ENCODE measurements around the gene ARPC1B.

ARPC1B gene

DNA sequence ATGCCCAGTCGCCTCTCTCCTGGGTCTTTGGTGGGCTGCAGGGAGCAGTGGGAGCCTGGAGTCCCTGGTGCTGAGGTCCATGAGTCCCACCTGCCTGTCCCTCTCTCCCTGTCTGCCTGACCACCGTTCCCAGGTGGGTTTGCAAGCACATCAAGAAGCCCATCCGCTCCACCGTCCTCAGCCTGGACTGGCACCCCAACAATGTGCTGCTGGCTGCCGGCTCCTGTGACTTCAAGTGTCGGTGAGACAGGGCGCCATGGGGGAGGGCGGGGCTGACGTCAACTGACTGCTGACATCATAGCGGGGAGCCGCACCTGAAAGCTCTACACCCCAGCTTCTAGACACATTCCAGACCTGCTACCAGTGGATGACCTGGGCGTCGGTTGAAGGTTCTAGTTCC, 15.2 kb downstream of the ARPC1B start:
- ATAC-seq (no peak), DNase-seq (no peak)

- ATAC-seq = no peak
Observed at GRCh38 chr7:99390941-99391602, 16.5 kb downstream of the ARPC1B start.

DNA sequence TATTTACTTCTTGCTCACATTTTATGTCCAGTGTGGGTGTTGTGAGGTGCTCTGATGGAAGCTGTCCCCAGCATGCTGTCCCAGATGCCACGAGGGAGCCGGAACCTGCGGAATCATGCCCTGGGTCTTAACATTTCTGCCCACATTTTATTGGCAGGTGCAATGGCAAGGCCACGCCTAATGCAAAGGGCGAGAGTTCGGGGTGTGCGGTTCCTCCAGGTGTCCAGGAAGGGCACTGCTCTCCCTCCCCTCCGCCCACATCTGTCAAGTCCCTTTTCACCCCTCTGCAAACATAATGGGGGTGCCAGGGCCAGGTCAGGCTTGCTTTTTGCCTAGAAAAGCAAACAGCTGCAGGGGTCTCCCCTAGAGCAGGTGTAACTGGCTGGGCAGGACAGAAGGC, 17.5 kb downstream of the ARPC1B start:
- ATAC-seq (no peak), DNase-seq (no peak)

More at GRCh38 chr7:99390941-99391602, 16.5 kb downstream of the ARPC1B start:
- DNase-seq = no peak

- ATAC-seq (peak; percentile 79), DNase-seq (peak; percentile 79)
Observed at GRCh38 chr7:99392659-99393354, 18.3 kb downstream of the ARPC1B start.

- ATAC-seq = no peak
- DNase-seq = no peak
Observed at GRCh38 chr7:99393355-99394187, 19.0 kb downstream of the ARPC1B start.

DNA sequence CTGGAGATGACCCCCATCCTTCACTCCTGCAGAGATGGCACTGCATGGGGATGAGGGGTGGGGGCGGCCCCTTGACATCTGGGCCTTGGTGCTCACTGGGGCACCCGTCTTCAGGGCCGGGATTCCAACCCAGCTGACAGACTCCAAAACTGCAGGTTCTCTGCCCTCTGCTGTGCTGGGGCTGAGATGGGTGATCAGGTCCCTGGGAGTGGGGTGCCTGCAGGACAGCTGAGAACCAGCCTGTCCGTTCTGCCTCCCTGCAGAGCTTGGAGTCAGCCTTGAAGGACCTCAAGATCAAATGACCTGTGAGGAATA, 19.6 kb downstream of the ARPC1B start:
- no peak for ATAC-seq

DNA sequence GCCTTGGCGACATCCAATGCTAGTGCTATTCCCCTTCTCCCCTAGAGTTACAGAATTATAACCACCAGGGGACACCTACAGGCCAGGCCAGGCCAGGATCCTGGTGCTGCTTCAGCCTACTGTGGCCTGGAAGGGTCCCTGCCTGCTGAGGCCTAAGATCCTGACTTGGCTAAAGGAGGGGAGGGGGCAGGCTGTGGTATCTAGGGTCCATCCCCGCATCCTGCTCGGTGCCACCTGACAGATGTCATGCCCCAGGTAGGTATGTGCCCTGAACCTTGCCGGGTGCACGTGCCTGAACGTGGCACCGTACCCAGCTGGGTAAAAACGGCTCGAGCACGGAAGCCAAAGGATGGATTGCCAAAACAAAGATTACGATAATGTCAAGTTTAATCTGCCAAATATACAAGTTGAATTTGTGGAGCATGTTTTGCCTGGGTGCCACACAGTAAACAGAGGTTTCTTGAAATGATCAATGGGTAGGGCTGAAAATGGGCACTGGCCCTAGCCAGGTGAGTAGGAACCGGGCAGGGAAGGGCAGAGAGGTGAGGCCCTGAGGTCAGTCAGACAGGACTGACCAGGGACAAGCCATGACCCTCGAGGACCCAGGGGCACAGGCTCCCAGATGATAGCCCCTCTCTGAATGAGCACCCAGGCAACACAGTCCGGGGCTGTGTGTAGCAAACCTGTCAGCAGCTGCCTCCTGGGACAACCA, 21.2 kb downstream of the ARPC1B start:
- ATAC-seq (no peak), DNase-seq (no peak)

More for the DNA sequence above, 19.6 kb downstream of the ARPC1B start:
- no peak for DNase-seq

- no peak for DNase-seq
- ATAC-seq = no peak
Observed at GRCh38 chr7:99396418-99397296, 22.1 kb downstream of the ARPC1B start.

- no peak for ATAC-seq
Observed at GRCh38 chr7:99397297-99397983, 22.9 kb downstream of the ARPC1B start.

DNA sequence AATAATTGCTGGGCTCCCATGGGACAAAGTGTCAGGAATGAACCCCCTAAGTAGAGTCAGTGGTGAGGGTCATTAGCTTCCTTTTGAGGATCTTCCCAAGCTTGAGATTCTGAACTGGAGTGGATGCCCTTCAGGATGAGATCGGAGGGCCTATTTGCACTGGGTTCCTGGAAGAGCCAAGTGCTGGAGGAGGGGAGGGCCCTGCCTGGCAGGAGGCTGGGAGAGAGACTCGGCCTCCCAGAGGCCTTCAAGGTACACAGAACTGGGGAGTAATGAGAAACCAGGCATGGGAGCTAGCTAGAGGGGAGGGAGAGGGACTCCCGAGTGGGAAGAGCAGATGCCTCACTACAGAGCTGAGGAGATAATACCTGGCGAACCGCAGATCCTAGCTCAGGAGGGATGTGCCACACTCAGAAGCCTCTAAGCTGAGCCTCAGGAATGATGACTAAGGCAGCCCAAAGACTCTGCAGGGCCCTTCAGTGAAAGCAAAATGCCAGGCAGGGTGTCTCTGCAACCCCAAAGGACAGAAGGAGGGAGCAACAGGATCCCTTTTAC, 24.4 kb downstream of the ARPC1B start:
- DNase-seq = no peak
- ATAC-seq = no peak

More at GRCh38 chr7:99397297-99397983, 22.9 kb downstream of the ARPC1B start:
- DNase-seq = no peak

GRCh38 chr7:99399597-99399996, 25.1 kb downstream of the ARPC1B start:
- DNase-seq = no peak
- ATAC-seq = no peak

DNA sequence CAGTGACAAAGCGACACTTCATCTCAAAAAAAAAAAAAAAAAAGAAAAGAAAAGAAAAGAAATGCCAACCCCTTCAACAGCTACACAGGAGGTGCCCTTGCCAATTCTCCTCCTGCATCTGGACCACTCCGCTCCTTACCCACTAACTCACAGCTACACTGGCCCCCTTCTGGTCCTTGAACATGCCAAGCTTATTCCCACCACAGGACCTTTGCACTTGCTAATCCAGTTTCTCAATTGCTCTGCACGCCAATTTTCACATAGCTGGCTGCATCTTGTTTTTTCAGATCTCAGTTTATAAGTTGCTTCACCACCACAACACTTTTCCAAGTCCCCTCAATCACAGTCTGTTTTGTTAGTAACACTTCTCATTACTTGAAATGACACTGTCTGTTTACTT, 28.3 kb downstream of the ARPC1B start:
- DNase-seq (no peak), ATAC-seq (no peak)

GRCh38 chr7:99403764-99404163, 29.2 kb downstream of the ARPC1B start:
- ATAC-seq = no peak
- DNase-seq = no peak

GRCh38 chr7:99404235-99404976, 29.9 kb downstream of the ARPC1B start:
- no peak for DNase-seq
- ATAC-seq = no peak

GRCh38 chr7:99404977-99405320, 30.4 kb downstream of the ARPC1B start:
- no peak for ATAC-seq
- no peak for DNase-seq

DNA sequence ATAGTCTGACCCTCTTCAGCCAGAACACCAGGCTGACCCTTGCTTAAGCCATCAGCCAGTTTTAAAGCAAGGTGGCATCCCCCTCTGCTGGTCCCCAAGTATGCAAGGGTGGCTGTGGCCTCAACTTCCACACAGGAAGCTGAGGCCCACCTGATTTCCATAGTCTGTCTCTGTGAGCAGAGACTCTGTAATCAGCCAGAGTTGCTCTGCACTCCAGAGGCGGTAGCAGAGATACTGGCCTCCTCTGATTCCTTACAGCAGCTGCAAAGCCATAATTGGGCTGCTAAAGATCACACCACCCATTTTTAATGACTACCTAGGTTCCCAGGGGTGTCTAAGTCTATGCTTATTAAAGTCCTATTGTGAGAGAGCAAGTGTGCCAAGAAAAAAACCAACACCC, 32.0 kb downstream of the ARPC1B start:
- ATAC-seq = no peak
- no peak for DNase-seq

- DNase-seq (peak; percentile 40), ATAC-seq (peak; percentile 8)
Observed at GRCh38 chr7:99407872-99408378, 33.4 kb downstream of the ARPC1B start.

DNA sequence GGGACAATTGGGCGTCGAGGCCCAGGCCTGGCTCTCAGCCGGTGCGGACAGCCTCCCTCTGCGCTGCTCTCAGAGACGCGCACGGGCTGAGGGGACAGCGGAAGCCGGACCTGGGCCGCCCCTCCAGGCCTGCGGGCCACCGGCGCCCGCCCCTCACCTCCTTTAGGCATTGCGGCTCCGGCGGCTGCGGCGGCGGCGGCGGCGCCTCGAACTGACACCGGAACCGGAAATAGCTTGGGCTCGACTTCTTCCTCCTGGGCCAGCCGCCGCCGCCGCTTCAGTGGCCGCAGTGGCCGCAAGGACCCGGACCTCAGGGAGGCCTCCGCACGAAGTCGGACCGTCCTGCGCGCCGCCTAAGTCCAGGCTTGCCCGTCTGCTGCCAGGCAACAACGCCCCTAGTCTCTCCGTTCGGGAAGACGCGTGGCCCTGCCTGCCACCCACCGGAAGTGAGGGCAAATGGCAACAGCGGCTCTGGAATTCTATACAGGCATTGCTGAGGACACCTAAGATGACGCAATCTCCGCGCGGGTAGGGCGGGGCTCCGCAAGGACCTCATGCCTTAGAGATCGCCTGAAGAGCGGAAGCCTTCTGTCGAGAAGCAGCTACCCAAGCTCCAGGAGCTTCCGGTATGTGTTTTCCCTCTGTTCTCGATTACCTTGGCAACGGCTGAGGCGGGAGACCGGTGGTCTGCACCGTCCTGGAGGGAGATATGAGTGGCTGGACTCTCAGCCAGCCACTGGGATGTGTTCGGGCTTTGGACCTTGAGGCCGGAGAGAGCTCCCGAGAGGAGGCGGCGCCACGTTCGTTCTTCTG, 34.1 kb downstream of the ARPC1B start, which contains the start of the genes BUD31 and PDAP1:
BUD31 (plus strand) TSS at position 591 of the 813 bp plus-strand sequence. CDS start 2,124 bp downstream, outside the sequence.
PDAP1 (minus strand) TSS at position 219 of the 813 bp plus-strand sequence; CDS start at position 170, 49 bp downstream.
- ATAC-seq (peak; percentile 86), DNase-seq (peak; percentile 90)
